GM19328 (cell line): ENCODE measurements around the gene PEX11A.

ENCODE experiments used
- ATAC-seq: cut with Tn5 transposase; IDR thresholded peaks from one replicate; pipeline ENCODE4 v1.9.1; 2021; ENCODE audit warnings: mild to moderate bottlenecking, moderate library complexity; ENCODE audit not compliant: unreplicated experiment

Gene PEX11A

GRCh38 chr15:89675606-89676005 is 14.9 kb downstream of the PEX11A start:
- ATAC-seq = no peak

DNA sequence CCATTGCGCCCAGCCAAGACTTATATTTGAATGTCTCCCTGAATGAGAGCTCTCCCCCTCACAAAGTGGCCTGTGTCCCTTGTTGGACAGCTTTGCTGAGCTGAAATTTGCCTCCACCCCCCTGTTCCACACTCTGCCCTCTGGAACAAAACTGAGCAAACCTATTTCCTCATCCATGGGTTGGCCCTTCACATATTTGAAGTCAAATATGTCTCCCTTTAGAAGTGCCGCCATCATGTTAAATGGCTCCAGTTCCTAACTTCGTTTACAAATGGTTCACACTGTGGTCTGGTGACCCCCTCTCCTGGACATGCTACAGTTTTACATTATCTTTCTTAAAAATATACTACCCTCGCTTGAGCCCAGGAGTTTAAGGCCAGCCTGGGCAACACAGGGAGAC is 16.0 kb downstream of the PEX11A start:
- no peak for ATAC-seq

DNA sequence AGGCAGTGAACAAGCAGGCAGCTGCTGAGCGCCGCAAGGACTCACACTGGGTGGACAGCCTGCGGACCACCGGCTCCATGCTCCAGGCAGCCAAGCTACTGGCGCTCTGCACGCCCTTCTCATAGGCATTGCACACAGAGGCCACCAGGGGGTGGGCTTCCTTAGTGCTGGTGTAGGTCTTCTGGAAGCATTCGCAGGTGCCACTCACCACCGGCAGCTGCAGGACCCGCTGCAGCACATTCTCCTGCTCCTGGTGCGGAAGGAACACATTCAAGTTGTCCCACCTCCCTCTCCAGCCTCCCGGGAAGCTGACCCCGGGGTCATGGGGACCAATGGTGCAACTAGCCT is 17.4 kb downstream of the PEX11A start:
- no peak for ATAC-seq

GRCh38 chr15:89672221-89673164 is 18.1 kb downstream of the PEX11A start:
- ATAC-seq = no peak

DNA sequence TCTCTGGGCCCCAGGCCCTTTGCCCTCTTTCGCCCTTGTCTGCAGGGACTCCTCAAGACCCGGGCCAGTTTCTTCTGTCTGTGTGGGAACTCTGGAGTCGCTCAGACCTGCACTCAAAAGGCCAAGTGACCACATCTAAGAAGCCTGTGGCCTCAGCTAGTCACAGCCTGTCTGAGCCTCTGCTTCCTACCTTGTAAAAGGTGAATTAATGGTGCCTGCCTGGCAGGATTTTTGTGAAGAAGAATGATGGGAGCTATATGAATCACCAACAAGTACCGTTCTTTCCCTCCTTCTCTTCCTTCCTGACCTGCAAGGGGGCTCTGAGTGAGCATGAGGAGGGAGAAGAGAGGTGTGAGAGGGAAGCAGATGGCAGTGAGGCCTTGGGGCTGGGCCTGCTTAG is 18.9 kb downstream of the PEX11A start:
- ATAC-seq = no peak

GRCh38 chr15:89670971-89671560 is 19.5 kb downstream of the PEX11A start:
- no peak for ATAC-seq

DNA sequence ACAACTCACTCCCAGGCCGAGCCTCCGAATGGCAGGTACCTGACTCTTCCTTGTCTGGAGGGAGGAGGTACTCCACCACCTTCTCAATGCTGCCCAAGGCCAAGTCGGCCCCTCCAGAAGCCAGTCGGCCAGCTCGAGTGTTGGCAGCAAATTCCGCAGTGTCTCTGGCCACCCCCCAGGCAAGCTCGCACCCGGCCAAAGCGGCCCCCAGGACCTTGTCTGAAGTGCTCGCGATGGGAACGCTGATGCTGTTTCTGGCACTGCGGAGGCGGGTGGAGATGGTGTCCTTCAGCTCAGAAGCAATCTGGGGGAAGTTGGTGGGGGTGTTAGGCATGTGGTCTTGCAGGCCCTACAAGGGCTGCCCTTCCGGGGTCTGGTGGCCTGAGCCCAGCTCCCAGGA is 20.6 kb downstream of the PEX11A start:
- ATAC-seq = no peak

GRCh38 chr15:89669309-89669865 is 21.2 kb downstream of the PEX11A start:
- ATAC-seq = no peak

DNA sequence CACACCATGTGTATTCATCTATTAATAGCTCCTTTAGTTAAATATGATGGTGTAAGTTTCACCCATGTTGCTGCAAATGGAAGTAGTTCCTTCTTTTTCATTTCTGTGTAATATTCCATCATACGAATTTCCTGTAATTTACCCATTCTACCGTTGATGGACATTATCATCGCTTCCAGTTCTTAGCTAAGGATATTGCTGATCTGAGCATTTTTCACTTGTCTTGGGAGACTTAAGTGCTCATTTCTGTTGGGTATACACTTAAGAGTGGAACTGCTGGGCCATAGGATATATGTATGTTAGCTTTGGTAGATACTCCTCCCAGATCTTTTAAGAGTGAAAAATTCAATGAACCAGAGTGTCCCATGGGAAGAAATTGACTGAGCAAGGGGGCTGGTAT is 22.4 kb downstream of the PEX11A start:
- no peak for ATAC-seq

- ATAC-seq = no peak
Observed at GRCh38 chr15:89667706-89667960, 22.9 kb downstream of the PEX11A start.

GRCh38 chr15:89666858-89667705 is 23.5 kb downstream of the PEX11A start:
- ATAC-seq = no peak

DNA sequence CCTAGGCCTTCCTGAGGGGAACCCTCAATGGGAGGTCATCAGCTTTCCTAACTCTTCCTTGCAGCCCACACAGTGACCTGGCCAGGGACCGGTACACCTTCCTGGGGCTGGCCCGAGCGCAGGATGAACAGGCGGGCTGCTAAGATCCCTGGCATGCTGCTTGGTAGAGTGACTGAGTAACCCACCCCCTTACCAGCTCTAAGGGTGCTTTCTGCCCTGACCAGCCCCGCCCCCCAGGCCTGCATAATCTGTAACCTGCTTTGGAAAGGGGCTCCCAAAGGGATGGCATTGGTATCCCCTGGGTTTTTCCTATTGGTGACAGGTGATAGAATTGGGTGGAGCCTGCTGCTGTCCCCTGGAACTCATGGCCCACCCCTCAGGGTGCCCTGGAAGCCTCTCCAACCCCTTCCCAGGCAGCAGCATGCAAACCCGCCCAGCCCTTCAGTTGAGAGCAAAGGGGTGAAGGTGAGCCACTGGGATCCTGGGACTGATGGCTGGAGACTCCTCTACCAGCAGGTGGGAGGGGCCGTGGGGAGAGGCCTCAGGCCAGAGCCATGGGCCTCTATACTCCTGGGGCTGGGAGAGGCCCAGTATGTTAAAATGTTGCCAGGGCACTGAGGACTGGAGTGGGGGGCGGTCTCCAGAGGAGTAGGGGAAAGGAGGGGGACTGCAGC is 24.2 kb downstream of the PEX11A start:
- no peak for ATAC-seq

GRCh38 chr15:89665449-89666181 is 24.9 kb downstream of the PEX11A start:
- no peak for ATAC-seq

GRCh38 chr15:89664441-89665350 is 25.9 kb downstream of the PEX11A start:
- no peak for ATAC-seq

- no peak for ATAC-seq
Observed at GRCh38 chr15:89662893-89663626, 27.5 kb downstream of the PEX11A start.

DNA sequence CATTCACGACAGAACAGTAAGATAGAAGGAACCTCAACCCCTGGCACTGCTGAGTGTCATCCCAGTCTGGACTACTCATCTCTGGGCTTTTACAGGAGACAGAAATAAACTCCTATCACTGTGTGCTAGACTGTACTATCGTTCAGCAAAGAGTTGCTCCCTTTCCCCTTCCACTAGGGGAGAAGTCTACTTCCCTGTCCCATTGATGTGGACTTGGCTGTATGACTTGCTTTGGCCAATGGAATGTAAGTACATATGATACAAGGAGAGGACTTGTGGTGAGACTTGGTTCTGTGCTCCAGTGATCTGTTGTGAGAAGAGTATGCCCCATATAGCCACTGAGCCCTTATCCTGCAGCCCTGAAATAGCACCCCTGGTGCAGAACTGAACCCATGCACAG is 30.0 kb downstream of the PEX11A start:
- no peak for ATAC-seq

DNA sequence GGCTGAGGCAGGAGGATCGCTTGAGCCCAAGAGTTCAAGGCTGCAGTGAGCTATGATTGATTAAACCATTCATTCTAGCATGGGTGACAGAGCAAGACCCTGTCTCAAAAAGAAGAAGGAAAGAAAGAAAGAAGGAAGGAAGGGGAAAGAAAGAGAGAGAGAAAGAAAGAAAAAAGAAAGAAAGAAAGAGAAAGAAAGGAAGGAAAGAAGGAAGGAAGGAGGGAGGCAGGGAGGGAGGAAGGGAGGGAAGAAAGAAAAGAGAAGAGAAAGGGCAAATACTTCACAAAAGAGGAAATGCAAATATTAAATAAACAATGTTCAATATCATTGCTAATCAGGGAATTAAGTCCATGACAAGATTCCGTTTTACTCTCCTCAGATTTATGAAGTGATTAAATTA is 31.3 kb downstream of the PEX11A start:
- ATAC-seq = no peak

GRCh38 chr15:89657686-89658200 is 32.8 kb downstream of the PEX11A start:
- no peak for ATAC-seq
